Muscle layer of duodenum (tissue), 2 donors: Measurements from ENCODE around the gene HBEGF.

Source experiments
- H3K27ac ChIP-seq: one replicate; pipeline ENCODE4 v1.7.0; 2013; ENCODE audit warnings: mild to moderate bottlenecking, low read length
- H3K27me3 ChIP-seq: one replicate; pipeline ENCODE4 v1.7.0; 2013; ENCODE audit warnings: low read depth, mild to moderate bottlenecking, control low read depth, low read length
- H3K36me3 ChIP-seq, 2 donors: one replicate each; pipeline ENCODE4 v1.7.0; 2013; ENCODE audit warnings: low read length in 2 of 2, control low read depth in 1 of 2, mild to moderate bottlenecking in 1 of 2; ENCODE audit not compliant: insufficient read depth in 2 of 2, control insufficient read depth in 1 of 2
- H3K4me1 ChIP-seq, 2 donors: one replicate each; pipeline ENCODE4 v1.7.0; 2013; ENCODE audit warnings: low read length in 2 of 2, mild to moderate bottlenecking in 2 of 2, control low read depth in 1 of 2, moderate library complexity in 1 of 2; ENCODE audit not compliant: insufficient read depth in 2 of 2, control insufficient read depth in 1 of 2
- H3K4me3 ChIP-seq, 2 donors: one replicate each; pipeline ENCODE4 v1.7.0; 2013; ENCODE audit warnings: low read length in 2 of 2, low read depth in 1 of 2, mild to moderate bottlenecking in 1 of 2
- H3K9me3 ChIP-seq, 2 donors: one replicate each; pipeline ENCODE4 v1.7.0; 2013; ENCODE audit warnings: low read length in 2 of 2, control low read depth in 1 of 2, mild to moderate bottlenecking in 1 of 2; ENCODE audit not compliant: control insufficient read depth in 1 of 2
- donor health status: healthy.

HBEGF gene

DNA sequence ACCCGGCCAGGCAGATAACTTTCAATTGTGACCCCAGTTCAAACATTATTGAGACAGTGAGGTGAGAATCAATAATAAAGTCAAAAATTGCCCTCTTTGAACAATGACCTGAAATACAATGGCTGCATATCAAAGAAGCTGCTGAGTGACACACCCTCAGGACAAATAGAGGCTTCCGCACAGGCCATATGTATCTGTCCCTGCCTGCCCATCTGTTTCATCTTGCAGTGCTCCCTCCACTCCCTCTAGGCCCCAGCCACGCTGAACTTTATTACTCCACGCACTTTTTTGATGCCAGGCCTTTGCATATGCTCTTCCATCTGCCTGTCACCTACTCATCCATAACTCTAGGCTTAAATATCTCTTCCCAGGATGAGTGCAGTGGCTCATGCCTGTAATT, 27.6 kb downstream of the HBEGF start:
- Histone ChIP-seq H3K27ac (no peak overlapping the region), H3K27me3 (no peaks in the 10 kb centered on the region), H3K4me1 (peaks cover 10 to 11% of the 10 kb centered on the region in 2 donors), H3K9me3 (no peaks in the 10 kb centered on the region), H3K36me3 (no peaks in the 10 kb centered on the region), H3K4me3 (no peak overlapping the region)

GRCh38 chr5:140317859-140318258, 28.5 kb downstream of the HBEGF start:
- Histone ChIP-seq H3K27ac (no peak overlapping the region), H3K36me3 (no peaks in the 10 kb centered on the region), H3K4me1 (peaks cover 1% of the 10 kb centered on the region in 2 donors), H3K27me3 (no peaks in the 10 kb centered on the region), H3K9me3 (no peaks in the 10 kb centered on the region), H3K4me3 (no peak overlapping the region)

DNA sequence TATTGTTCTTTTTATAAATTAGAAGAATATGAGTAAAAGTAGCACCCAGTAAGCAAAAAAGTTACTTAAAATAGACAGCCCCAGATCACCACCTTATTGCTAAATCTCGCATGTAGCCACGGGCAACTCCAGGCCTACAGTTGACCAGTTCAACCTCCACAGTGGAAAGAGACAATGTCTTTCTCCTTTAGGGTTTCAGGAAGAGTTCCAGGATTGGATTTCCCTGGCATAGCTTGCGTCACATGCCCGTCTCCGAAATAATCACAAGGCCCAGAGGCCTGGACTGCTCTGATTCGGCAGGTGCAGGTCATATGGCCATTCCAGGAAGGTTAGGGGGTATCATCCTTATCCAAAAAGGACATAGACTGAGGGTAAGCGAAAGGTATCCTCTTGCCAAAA, 33.6 kb downstream of the HBEGF start:
- H3K4me3 ChIP-seq, result no peak overlapping the region
- H3K4me1 ChIP-seq, result peaks cover 6 to 13% of the 10 kb centered on the region in 2 donors
- H3K27ac ChIP-seq, result peak overlapping the region; percentile 61
- H3K9me3 ChIP-seq, result no peaks in the 10 kb centered on the region
- no peaks in the 10 kb centered on the region for H3K36me3 ChIP-seq
- H3K27me3 ChIP-seq, result no peaks in the 10 kb centered on the region

- Histone ChIP-seq H3K36me3 (no peaks in the 10 kb centered on the region), H3K27me3 (no peaks in the 10 kb centered on the region), H3K27ac (peak overlapping the region; percentile 61), H3K4me1 (peaks cover 6 to 13% of the 10 kb centered on the region in 2 donors), H3K9me3 (no peaks in the 10 kb centered on the region), H3K4me3 (no peak overlapping the region)
Observed at GRCh38 chr5:140312067-140312790, 34.2 kb downstream of the HBEGF start.

GRCh38 chr5:140311011-140311467, 35.4 kb downstream of the HBEGF start:
- Histone ChIP-seq H3K36me3 (no peaks in the 10 kb centered on the region), H3K4me3 (no peak overlapping the region), H3K9me3 (no peaks in the 10 kb centered on the region), H3K27ac (peak overlapping the region; percentile 61), H3K4me1 (peaks cover 6 to 13% of the 10 kb centered on the region in 2 donors), H3K27me3 (no peaks in the 10 kb centered on the region)

DNA sequence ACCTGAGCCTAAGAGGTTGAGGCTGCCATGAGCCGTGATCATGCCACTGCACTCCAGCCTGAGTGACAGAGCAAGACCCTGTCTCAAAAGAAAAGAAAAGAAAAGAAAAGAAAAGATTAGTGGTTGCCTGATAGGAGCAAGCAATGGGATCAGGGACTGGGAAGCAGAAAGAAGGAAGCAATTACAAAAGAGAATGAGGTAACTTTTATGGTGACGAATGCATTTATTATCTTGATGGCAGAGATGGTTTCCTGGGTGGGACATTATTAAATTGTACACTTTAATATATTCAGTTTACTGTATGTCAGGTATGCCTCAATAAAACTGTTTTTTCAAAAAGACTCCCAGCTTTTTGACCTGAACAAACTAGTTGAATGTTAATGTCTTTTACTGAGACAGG, 36.0 kb downstream of the HBEGF start:
- H3K36me3 ChIP-seq, result no peaks in the 10 kb centered on the region
- H3K27me3 ChIP-seq, result no peaks in the 10 kb centered on the region
- peaks cover 6 to 13% of the 10 kb centered on the region in 2 donors for H3K4me1 ChIP-seq
- H3K9me3 ChIP-seq, result no peaks in the 10 kb centered on the region
- H3K4me3 ChIP-seq, result no peak overlapping the region
- peak overlapping the region; percentile 61 for H3K27ac ChIP-seq

DNA sequence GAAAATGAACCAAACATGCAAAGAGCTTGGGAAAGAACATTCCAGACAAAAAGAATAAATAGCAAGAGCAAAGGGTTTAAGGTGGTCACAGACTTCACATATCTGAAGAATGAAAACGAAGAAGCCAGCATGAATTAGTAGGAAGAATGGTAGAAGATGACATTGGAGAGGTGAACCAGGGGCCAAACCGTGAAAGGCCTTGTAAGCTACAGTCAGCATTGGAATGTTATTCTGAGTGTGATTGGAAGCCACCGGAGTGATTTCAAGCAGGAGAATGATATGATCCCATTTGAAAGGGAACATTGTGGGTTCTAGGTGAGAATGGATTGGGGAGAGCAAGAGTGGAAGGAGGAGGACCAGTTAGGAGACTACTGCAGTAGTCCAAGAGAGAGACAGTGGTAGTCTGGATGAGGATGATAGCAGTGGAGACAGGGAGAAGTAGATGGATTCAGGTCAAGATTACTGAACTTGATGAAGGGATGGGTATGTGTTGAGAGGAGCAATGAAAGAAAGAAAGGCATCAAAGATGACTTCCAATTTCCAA, 36.6 kb downstream of the HBEGF start:
- no peaks in the 10 kb centered on the region for H3K27me3 ChIP-seq
- H3K36me3 ChIP-seq, result no peaks in the 10 kb centered on the region
- H3K9me3 ChIP-seq, result no peaks in the 10 kb centered on the region
- peaks cover 6 to 13% of the 10 kb centered on the region in 2 donors for H3K4me1 ChIP-seq
- no peak overlapping the region for H3K4me3 ChIP-seq
- H3K27ac ChIP-seq, result no peak overlapping the region

DNA sequence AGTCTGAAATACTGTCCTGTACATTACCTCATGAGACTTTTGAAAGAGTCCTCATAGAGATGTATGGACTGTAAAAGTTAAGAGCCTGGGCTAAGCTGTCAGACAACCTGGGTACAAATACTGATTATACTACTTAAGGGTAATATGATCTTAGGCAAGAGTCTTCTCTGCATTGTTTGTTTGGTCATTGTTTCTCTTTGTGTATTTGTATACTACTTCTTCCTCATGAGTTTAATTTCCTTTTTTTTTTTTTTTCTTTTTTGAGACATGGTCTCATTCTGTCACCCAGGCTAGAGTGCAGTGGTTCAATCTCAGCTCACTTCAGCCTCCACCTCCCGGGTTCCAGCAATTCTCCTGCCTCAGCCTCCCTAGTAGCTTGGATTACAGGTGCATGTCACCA, 40.9 kb downstream of the HBEGF start:
- H3K4me3 ChIP-seq, result no peak overlapping the region
- H3K27ac ChIP-seq, result no peak overlapping the region
- no peaks in the 10 kb centered on the region for H3K36me3 ChIP-seq
- H3K9me3 ChIP-seq, result no peaks in the 10 kb centered on the region
- H3K4me1 ChIP-seq, result peaks cover 16 to 17% of the 10 kb centered on the region in 2 donors
- H3K27me3 ChIP-seq, result no peaks in the 10 kb centered on the region

- Histone ChIP-seq H3K27me3 (no peaks in the 10 kb centered on the region), H3K4me1 (peaks cover 14 to 15% of the 10 kb centered on the region in 2 donors), H3K36me3 (peaks cover 0 to 7% of the 10 kb centered on the region in 2 donors), H3K4me3 (no peak overlapping the region), H3K27ac (no peak overlapping the region), H3K9me3 (no peaks in the 10 kb centered on the region)
Observed at GRCh38 chr5:140303966-140304365, 42.4 kb downstream of the HBEGF start.

DNA sequence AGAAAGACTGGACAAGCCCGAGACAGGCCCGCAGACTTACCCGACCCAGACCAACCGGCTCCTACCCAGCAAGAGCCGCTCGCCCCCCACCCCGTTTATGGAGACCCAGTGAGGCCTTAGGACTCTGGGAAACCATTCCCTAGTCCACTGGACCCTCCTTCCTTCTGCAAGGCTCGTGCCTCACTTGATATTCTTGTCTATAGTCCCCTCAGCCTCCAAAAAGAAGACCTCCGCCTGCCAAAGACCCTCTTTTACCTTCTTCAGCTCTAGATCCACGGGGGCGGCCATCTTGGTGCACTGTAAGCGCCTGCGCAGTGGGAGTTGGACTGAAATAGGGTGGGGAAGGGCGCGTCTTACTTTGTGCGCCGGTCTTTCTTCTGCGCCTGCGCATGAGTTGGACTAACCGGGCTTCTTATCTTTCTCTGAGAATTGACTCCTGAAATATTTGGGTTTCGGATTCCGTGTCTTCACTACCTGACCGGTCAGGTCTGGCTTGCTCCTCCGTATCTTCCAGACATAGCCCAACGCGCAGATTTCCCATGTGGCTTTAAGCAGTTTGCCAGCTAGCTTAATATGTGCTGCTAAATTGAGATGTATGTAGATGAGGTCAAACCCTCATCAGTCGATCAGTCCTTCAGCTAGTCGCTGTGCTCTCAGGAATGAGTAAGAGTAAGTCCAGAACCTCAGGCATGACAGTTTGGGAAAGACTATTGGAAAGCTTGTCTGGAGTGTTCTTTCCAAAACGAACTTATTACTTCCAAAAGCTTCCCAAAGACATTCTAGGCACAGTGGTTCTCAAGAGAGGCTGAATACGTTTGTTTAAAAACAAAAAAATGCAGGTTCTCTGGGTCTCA, 43.4 kb downstream of the HBEGF start, which contains the start of gene PFDN1:
TSS of gene PFDN1 (minus strand) at position 316 of the 854 bp plus-strand sequence. CDS start at position 288, 28 bp downstream.
- peaks cover 20 to 21% of the 10 kb centered on the region in 2 donors for H3K4me1 ChIP-seq
- H3K9me3 ChIP-seq, result no peaks in the 10 kb centered on the region
- H3K4me3 ChIP-seq, result peak within 1 kb of the TSS; percentile 90 to 92
- H3K36me3 ChIP-seq, result peaks cover 0 to 7% of the 10 kb centered on the region in 2 donors
- no peaks in the 10 kb centered on the region for H3K27me3 ChIP-seq
- H3K27ac ChIP-seq, result peak within 1 kb of the TSS; percentile 94

GRCh38 chr5:140301136-140301535, 45.3 kb downstream of the HBEGF start:
- no peak overlapping the region for H3K27ac ChIP-seq

More at GRCh38 chr5:140301136-140301535, 45.3 kb downstream of the HBEGF start:
- H3K9me3 ChIP-seq, result no peaks in the 10 kb centered on the region
- peaks cover 27% of the 10 kb centered on the region in 2 donors for H3K4me1 ChIP-seq
- H3K4me3 ChIP-seq, result no peak overlapping the region
- no peaks in the 10 kb centered on the region for H3K27me3 ChIP-seq
- peaks cover 5 to 7% of the 10 kb centered on the region in 2 donors for H3K36me3 ChIP-seq
